Spinal cord (tissue), 10 donors: ENCODE results near the gene IRS2. TPM values are rescaled to one million over a fixed set of nuclear protein-coding genes. Genes with fewer than 3 reads are reported as not detected.
"Not testable (repeated sequence)": the region's sequence is repeated elsewhere in the genome, so short reads cannot be mapped to it uniquely, and the experiment has no call there.

ENCODE experiments used
- DNase-seq, 6 donors: peaks; one replicate each; pipeline versions ENCODE4 v3.0.0 to v3.0.0-alpha.2; 2013 to 2015; ENCODE audit warnings: low spot score in 6 of 6, low read depth in 4 of 6
- H3K27ac ChIP-seq: one replicate; pipeline ENCODE4 v1.5.1; 2013; ENCODE audit warnings: low read depth, low read length, control low read depth
- H3K27me3 ChIP-seq: one replicate; pipeline ENCODE4 v1.6.1; 2013; ENCODE audit warnings: low read length; ENCODE audit not compliant: control insufficient read depth, insufficient read depth
- H3K36me3 ChIP-seq: one replicate; pipeline ENCODE4 v1.6.1; 2013; ENCODE audit warnings: low read length; ENCODE audit not compliant: control insufficient read depth, insufficient read depth
- H3K4me1 ChIP-seq: one replicate; pipeline ENCODE4 v1.6.1; 2013; ENCODE audit warnings: low read length; ENCODE audit not compliant: control insufficient read depth, insufficient read depth
- H3K4me3 ChIP-seq: one replicate; pipeline ENCODE4 v1.5.1; 2013; ENCODE audit warnings: low read depth, low read length, control low read depth
- H3K9me3 ChIP-seq: one replicate; pipeline ENCODE4 v1.6.1; 2013; ENCODE audit warnings: low read length; ENCODE audit not compliant: control insufficient read depth, insufficient read depth
- WGBS: methylation state at CpG from one replicate; pipeline ENCODE4 v1.1.5; 2013; ENCODE audit warnings: missing lambda C conversion rate; ENCODE audit not compliant: insufficient coverage; 5-methylcytosine and 5-hydroxymethylcytosine counted together
- long read RNA-seq, 4 donors: transcript quantifications; one replicate each; lab custom pipeline, GENCODE V29; 2026
- polyA plus RNA-seq, 2 donors: library from polyadenylated mRNA; unstranded; fragments of 120-200 nt; gene quantifications; one replicate each; pipeline ENCODE4 v1.2.1, GENCODE V29; 2013; ENCODE audit not compliant: insufficient read length in 2 of 2
- total RNA-seq, 2 donors: library from RNA; depleted of rRNA in 1 of 2; stranded (reverse); fragments of 120-200 nt in 1 of 2; fragments of >200 nt in 1 of 2; gene quantifications; one replicate each; pipeline versions ENCODE4 v1.2.3 to v1.2.4, GENCODE V29; 2013 to 2014
- donor health status: healthy.

Gene IRS2, protein sequence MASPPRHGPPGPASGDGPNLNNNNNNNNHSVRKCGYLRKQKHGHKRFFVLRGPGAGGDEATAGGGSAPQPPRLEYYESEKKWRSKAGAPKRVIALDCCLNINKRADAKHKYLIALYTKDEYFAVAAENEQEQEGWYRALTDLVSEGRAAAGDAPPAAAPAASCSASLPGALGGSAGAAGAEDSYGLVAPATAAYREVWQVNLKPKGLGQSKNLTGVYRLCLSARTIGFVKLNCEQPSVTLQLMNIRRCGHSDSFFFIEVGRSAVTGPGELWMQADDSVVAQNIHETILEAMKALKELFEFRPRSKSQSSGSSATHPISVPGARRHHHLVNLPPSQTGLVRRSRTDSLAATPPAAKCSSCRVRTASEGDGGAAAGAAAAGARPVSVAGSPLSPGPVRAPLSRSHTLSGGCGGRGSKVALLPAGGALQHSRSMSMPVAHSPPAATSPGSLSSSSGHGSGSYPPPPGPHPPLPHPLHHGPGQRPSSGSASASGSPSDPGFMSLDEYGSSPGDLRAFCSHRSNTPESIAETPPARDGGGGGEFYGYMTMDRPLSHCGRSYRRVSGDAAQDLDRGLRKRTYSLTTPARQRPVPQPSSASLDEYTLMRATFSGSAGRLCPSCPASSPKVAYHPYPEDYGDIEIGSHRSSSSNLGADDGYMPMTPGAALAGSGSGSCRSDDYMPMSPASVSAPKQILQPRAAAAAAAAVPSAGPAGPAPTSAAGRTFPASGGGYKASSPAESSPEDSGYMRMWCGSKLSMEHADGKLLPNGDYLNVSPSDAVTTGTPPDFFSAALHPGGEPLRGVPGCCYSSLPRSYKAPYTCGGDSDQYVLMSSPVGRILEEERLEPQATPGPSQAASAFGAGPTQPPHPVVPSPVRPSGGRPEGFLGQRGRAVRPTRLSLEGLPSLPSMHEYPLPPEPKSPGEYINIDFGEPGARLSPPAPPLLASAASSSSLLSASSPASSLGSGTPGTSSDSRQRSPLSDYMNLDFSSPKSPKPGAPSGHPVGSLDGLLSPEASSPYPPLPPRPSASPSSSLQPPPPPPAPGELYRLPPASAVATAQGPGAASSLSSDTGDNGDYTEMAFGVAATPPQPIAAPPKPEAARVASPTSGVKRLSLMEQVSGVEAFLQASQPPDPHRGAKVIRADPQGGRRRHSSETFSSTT (N-terminal part only)
- 10 to 100 TPM in 1 of 2 donors, 1 to 10 TPM in 1; 6.2 to 12.8 TPM for total RNA-seq
- polyA plus RNA-seq, result 10 to 100 TPM; 16.3 to 19.0 TPM
- long read RNA-seq, donor 1, full-length matches to known transcripts, result 7 of 7 reads
- long read RNA-seq, donor 1, partial matches to known transcripts, result 0 of 7 reads
- long read RNA-seq, donor 1, other reads (novel, unspliced or antisense), result 0 of 7 reads
- long read RNA-seq, donor 2, full-length matches to known transcripts, result 1 of 1 reads
- long read RNA-seq, donor 2, partial matches to known transcripts, result 0 of 1 reads
- long read RNA-seq, donor 2, other reads (novel, unspliced or antisense), result 0 of 1 reads
- long read RNA-seq, donor 3, full-length matches to known transcripts, result 9 of 9 reads
- long read RNA-seq, donor 3, partial matches to known transcripts, result 0 of 9 reads
- long read RNA-seq, donor 3, other reads (novel, unspliced or antisense), result 0 of 9 reads
- long read RNA-seq, donor 4, full-length matches to known transcripts, result 4 of 4 reads
- long read RNA-seq, donor 4, partial matches to known transcripts, result 0 of 4 reads
- long read RNA-seq, donor 4, other reads (novel, unspliced or antisense), result 0 of 4 reads

- peak in 5 of 6 donors; percentile 82 to 98 (median 91) for DNase-seq
These were observed at the start of gene IRS2 for GRCh38 chr13:109786457-109787134. Gene IRS2, minus strand, starts transcription at chr13:109786583. Its CDS starts 530 bp downstream, at chr13:109786053.

GRCh38 chr13:109834973-109835720, 48.8 kb upstream of the IRS2 start:
- no peak overlapping the region for H3K27ac ChIP-seq
- no peaks in the 10 kb centered on the region for H3K9me3 ChIP-seq
- DNase-seq, result no peak
- H3K4me3 ChIP-seq, result no peak overlapping the region
- no peaks in the 10 kb centered on the region for H3K36me3 ChIP-seq
- no peaks in the 10 kb centered on the region for H3K4me1 ChIP-seq
- WGBS, result 89% methylated on average over 9 of the region's 16 CpGs
- H3K27me3 ChIP-seq, result no peaks in the 10 kb centered on the region

More at GRCh38 chr13:109786457-109787134, at the start of gene IRS2:
- H3K4me3 ChIP-seq, result peak within 1 kb of the TSS; percentile 73
- peaks cover 35% of the 10 kb centered on the region for H3K4me1 ChIP-seq
- H3K36me3 ChIP-seq, result peaks cover 28% of the 10 kb centered on the region
- H3K27me3 ChIP-seq, result no peaks in the 10 kb centered on the region
- 0% methylated on average over 92 of the region's 98 CpGs for WGBS
- H3K27ac ChIP-seq, result peak within 1 kb of the TSS; percentile 81
- no peaks in the 10 kb centered on the region for H3K9me3 ChIP-seq

DNA sequence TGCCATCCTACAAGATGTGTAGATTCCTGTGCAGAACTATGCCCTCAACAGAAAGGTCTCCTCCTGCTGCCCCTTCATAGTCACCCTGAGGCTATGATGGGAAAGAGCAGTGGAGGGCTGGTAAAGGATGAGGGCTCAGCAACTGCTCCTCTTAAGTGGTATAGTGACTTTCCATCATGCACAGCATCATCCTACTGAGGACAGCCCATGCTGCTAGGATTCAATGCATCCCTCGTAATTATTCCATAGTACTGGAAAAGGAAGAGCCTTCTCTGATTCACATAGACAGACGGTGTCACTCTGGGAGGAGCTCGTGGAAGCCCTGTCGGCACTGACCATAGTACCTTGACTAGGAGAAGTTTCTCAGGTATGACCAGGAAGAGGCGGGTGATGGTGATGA, 47.6 kb upstream of the IRS2 start:
- no peaks in the 10 kb centered on the region for H3K4me1 ChIP-seq
- 100% methylated on average over 2 of the region's 5 CpGs for WGBS
- H3K9me3 ChIP-seq, result no peaks in the 10 kb centered on the region
- H3K36me3 ChIP-seq, result no peaks in the 10 kb centered on the region
- no peak overlapping the region for H3K27ac ChIP-seq
- no peak overlapping the region for H3K4me3 ChIP-seq
- no peaks in the 10 kb centered on the region for H3K27me3 ChIP-seq
- DNase-seq, result no peak

GRCh38 chr13:109833071-109833470, 46.7 kb upstream of the IRS2 start:
- Histone ChIP-seq H3K4me1 (no peaks in the 10 kb centered on the region), H3K4me3 (no peak overlapping the region), H3K27ac (no peak overlapping the region), H3K36me3 (no peaks in the 10 kb centered on the region), H3K27me3 (no peaks in the 10 kb centered on the region), H3K9me3 (no peaks in the 10 kb centered on the region)
- 89% methylated on average over 3 of the region's 5 CpGs for whole genome bisulfite sequencing
- no peak for DNase-seq

DNA sequence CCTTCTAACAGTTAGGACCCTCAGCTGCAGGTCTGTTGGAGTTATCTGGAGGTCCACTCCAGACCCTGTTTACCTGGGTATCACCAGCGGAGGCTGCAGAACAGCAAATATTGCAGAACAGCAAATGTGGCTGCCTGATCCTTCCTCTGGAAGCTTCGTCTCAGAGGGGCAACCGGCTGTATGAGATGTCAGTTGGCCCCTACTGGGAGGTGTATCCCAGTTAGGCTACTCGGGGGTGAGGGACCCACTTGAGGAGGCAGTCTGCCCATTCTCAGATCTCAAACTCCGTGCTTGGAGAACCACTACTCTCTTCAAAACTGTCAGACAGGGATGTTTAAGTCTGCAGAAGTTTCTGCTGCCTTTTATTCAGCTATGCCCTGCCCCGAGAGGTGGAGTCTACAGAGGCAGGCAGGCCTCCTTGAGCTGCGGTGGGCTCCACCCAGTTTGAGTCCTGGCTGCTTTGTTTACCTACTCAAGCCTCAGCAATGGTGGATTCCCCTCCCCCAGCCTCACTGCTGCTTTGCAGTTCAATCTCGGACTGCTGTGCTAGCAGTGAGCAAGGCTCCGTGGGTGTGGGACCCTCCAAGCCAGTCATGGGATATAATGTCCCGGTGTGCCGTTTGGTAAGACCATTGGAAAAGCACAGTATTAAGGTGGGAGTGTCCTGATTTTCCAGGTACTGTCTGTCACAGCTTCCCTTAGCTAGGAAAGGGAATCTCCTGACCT, 42.4 kb upstream of the IRS2 start:
- WGBS, result 94% methylated on average over 10 of the region's 11 CpGs
- not testable (repeated sequence) for DNase-seq

GRCh38 chr13:109823201-109823600, 36.8 kb upstream of the IRS2 start:
- WGBS, result no CpG with 5 or more reads among the region's 6 CpGs
- not testable (repeated sequence) for H3K9me3 ChIP-seq, H3K27me3 ChIP-seq, H3K4me1 ChIP-seq, H3K36me3 ChIP-seq, DNase-seq, H3K4me3 ChIP-seq, H3K27ac ChIP-seq

More for the DNA sequence above, 42.4 kb upstream of the IRS2 start:
- H3K36me3 ChIP-seq, H3K4me3 ChIP-seq, H3K27ac ChIP-seq, H3K4me1 ChIP-seq, H3K9me3 ChIP-seq, H3K27me3 ChIP-seq: not testable (repeated sequence)

GRCh38 chr13:109821103-109821502, 34.7 kb upstream of the IRS2 start:
- 48% methylated on average over 3 of the region's 3 CpGs for WGBS
- DNase-seq, result no peak
- H3K9me3 ChIP-seq, result no peaks in the 10 kb centered on the region
- H3K27ac ChIP-seq, result no peak overlapping the region
- no peak overlapping the region for H3K4me3 ChIP-seq
- H3K27me3 ChIP-seq, result no peaks in the 10 kb centered on the region
- no peaks in the 10 kb centered on the region for H3K4me1 ChIP-seq
- H3K36me3 ChIP-seq, result no peaks in the 10 kb centered on the region
